GM12878 (cell line): ENCODE measurements around the gene KRCC1. TPM values are rescaled to one million over a fixed set of nuclear protein-coding genes. Genes with fewer than 3 reads are reported as not detected.

Experiments used
- BMI1 ChIP-seq: fragments of 450-650 bp; IDR thresholded peaks from 2 replicates; pipeline ENCODE4 v1.6.1; 2016; ENCODE audit warnings: mild to moderate bottlenecking, moderate library complexity, borderline replicate concordance
- CREB1 ChIP-seq: IDR thresholded peaks from 2 replicates; pipeline ENCODE4 v1.6.1; 2012; ENCODE audit warnings: low read depth, mild to moderate bottlenecking, inconsistent platforms
- CUX1 ChIP-seq: IDR thresholded peaks from 2 replicates; pipeline ENCODE4 v1.6.1; 2012; ENCODE audit warnings: improper control_type of control experiment, low read depth, low read length; ENCODE audit not compliant: insufficient replicate concordance
- E2F8 ChIP-seq: fragments of 450-650 bp; IDR thresholded peaks from 2 replicates; pipeline ENCODE4 v1.6.1; 2018; ENCODE audit warnings: mild to moderate bottlenecking, low read depth, moderate library complexity; ENCODE audit not compliant: partially characterized antibody
- E4F1 ChIP-seq: fragments of 450-650 bp; IDR thresholded peaks from 2 replicates; pipeline ENCODE4 v1.6.1; 2018; ENCODE audit warnings: borderline replicate concordance, mild to moderate bottlenecking; ENCODE audit not compliant: partially characterized antibody
- IKZF2 ChIP-seq, 2 experiments: fragments of 450-650 bp; IDR thresholded peaks; 2 replicates each; pipeline ENCODE4 v1.6.1; 2017; ENCODE audit warnings: mild to moderate bottlenecking in 2 of 2, moderate library complexity in 2 of 2
- LARP7 ChIP-seq: fragments of 450-650 bp; IDR thresholded peaks from 2 replicates; pipeline ENCODE4 v1.6.1; 2017; ENCODE audit warnings: mild to moderate bottlenecking
- MAX ChIP-seq: IDR thresholded peaks from 2 replicates; pipeline ENCODE4 v1.6.1; 2012; ENCODE audit warnings: low read depth, low read length, improper control_type of control experiment
- PAX5 ChIP-seq: IDR thresholded peaks from 2 replicates; pipeline ENCODE4 v1.6.1; 2011; ENCODE audit warnings: low read depth, low read length, borderline replicate concordance
- PML ChIP-seq: IDR thresholded peaks from 2 replicates; pipeline ENCODE4 v1.6.1; 2012; ENCODE audit warnings: low read length, inconsistent platforms
- ZBTB40 ChIP-seq: fragments of 450-650 bp; IDR thresholded peaks from 2 replicates; pipeline ENCODE4 v1.6.1; 2016; ENCODE audit warnings: mild to moderate bottlenecking, moderate library complexity, borderline replicate concordance
- ZNF217 ChIP-seq: fragments of 450-650 bp; IDR thresholded peaks from 2 replicates; pipeline ENCODE4 v1.6.1; 2017; ENCODE audit warnings: antibody characterized with exemption, mild to moderate bottlenecking
- ZZZ3 ChIP-seq: IDR thresholded peaks from 2 replicates; pipeline ENCODE4 v1.6.1; 2011; ENCODE audit warnings: low read depth; ENCODE audit not compliant: control insufficient read depth, insufficient read length
- polyA plus RNA-seq, 11 experiments: library from polyadenylated mRNA; depleted of rRNA in 4 of 11; unstranded in 6 of 11; stranded (reverse) in 5 of 11; fragments of >200 nt; fragmentation: Nextera tagmentation in 4 of 11; fragmentation: Illumina TruSeq in 1 of 11; extraction: Ambion mirVana in 4 of 11; extraction: Trizol in 1 of 11; gene quantifications; 1 replicate in 1 of 11; 2 replicates in 10 of 11; pipeline versions ENCODE4 v1.2.1 to v1.2.3, GENCODE V29; 2011 to 2016; ENCODE audit warnings: inconsistent platforms in 2 of 11, missing spikeins in 2 of 11, low read depth in 1 of 11
- total RNA-seq, 4 experiments: library from RNA; depleted of rRNA in 3 of 4; stranded (reverse); fragments of >200 nt in 3 of 4; fragmentation: Illumina TruSeq in 1 of 4; extraction: Trizol in 1 of 4; gene quantifications; 2 replicates each; pipeline versions ENCODE4 v1.2.1 to v1.2.3, GENCODE V29; 2013 to 2021

KRCC1 gene
- total and polyA plus RNA-seq, 10 of the 15 experiments (the other 5 are each of a cell fraction or from before 2014, with no cell fraction given): 3.8 to 27.2 (median 12.5) TPM

GRCh38 chr2:88016086-88016959, 39.3 kb downstream of the KRCC1 start, which contains the start of gene RNU2-63P (continued):
- TF ChIP-seq ZBTB40 (no peak), E2F8 (no peak), ZNF217 (no peak), ZZZ3 (no peak), CUX1 (no peak), PAX5 (0 out of 2 replicates have a peak, but pooled peaks have one; percentile 7), PML (peak; percentile 100), CREB1 (peak; percentile 39; the same call in 1 of the 2 replicates), IKZF2 (IDR thresholded peaks at IDR 0.05) (0 out of 4 replicates have a peak, but pooled peaks have one; percentile 20 to 26), E4F1 (no peak), MAX (no peak), LARP7 (no peak), BMI1 (peak; percentile 81)
